Keratinocyte (primary cell): ENCODE results near the gene ATP5F1D. TPM values are rescaled to one million over a fixed set of nuclear protein-coding genes. Genes with fewer than 3 reads are reported as not detected.

Source experiments
- DNase-seq: peaks from one replicate; pipeline ENCODE4 v3.0.0-alpha.2; 2011; ENCODE audit warnings: low read depth, missing footprints, low spot score
- FAIRE-seq: peaks from 2 replicates; lab custom pipeline; 2011; peaks lifted over from hg19 to GRCh38; lab: Jason Lieb, UNC
- H2AFZ ChIP-seq: 2 replicates; pipeline ENCODE4 v1.6.0; 2012; ENCODE audit warnings: low read length, control low read depth, inconsistent platforms; ENCODE audit not compliant: control insufficient read depth
- H3K27ac ChIP-seq: 2 replicates; pipeline ENCODE4 v1.5.1; 2011; ENCODE audit warnings: low read length; ENCODE audit not compliant: control insufficient read depth, insufficient read depth
- H3K27me3 ChIP-seq: 3 replicates; pipeline ENCODE4 v1.6.0; 2011; ENCODE audit warnings: low read length; ENCODE audit not compliant: control insufficient read depth, insufficient read depth; ENCODE audit errors: extremely low read depth
- H3K36me3 ChIP-seq, 2 experiments: 2 replicates in 1 of 2; 3 replicates in 1 of 2; pipeline ENCODE4 v1.5.1; 2011; ENCODE audit warnings: low read length in 2 of 2, mild to moderate bottlenecking in 1 of 2; ENCODE audit not compliant: control insufficient read depth in 2 of 2, insufficient read depth in 2 of 2; ENCODE audit errors: extremely low read depth in 1 of 2
- H3K4me1 ChIP-seq: 3 replicates; pipeline ENCODE4 v1.5.1; 2011; ENCODE audit warnings: low read length; ENCODE audit not compliant: control insufficient read depth, insufficient read depth; ENCODE audit errors: extremely low read depth
- H3K4me2 ChIP-seq: 3 replicates; pipeline ENCODE4 v1.6.0; 2011; ENCODE audit warnings: low read depth, low read length; ENCODE audit not compliant: control insufficient read depth, insufficient read depth; ENCODE audit errors: extremely low read depth
- H3K4me3 ChIP-seq, 3 experiments: fragments of 200-600 bp in 1 of 3; sonication (generic) in 1 of 3; 2 replicates in 2 of 3; 3 replicates in 1 of 3; pipeline ENCODE4 v1.5.1; 2011 to 2016; ENCODE audit warnings: low read length in 3 of 3, mild to moderate bottlenecking in 3 of 3, control low read depth in 2 of 3, inconsistent platforms in 1 of 3, low read depth in 1 of 3, mixed read lengths in 1 of 3, mixed run types in 1 of 3, moderate library complexity in 1 of 3; ENCODE audit not compliant: control insufficient read depth in 2 of 3, insufficient read depth in 2 of 3; ENCODE audit errors: extremely low read depth in 1 of 3
- H3K79me2 ChIP-seq: 2 replicates; pipeline ENCODE4 v1.6.0; 2012; ENCODE audit warnings: low read length; ENCODE audit not compliant: control insufficient read depth, insufficient read depth
- H3K9ac ChIP-seq: 3 replicates; pipeline ENCODE4 v1.6.0; 2011; ENCODE audit warnings: low read length; ENCODE audit not compliant: control insufficient read depth, insufficient read depth; ENCODE audit errors: extremely low read depth
- H3K9me1 ChIP-seq: 3 replicates; pipeline ENCODE4 v1.6.0; 2011; ENCODE audit warnings: low read length; ENCODE audit not compliant: control insufficient read depth, insufficient read depth; ENCODE audit errors: extremely low read depth
- H3K9me3 ChIP-seq: 2 replicates; pipeline ENCODE4 v1.5.1; 2012; ENCODE audit warnings: low read depth, low read length; ENCODE audit not compliant: control insufficient read depth
- H4K20me1 ChIP-seq: 3 replicates; pipeline ENCODE4 v1.6.0; 2011; ENCODE audit warnings: low read length; ENCODE audit not compliant: control insufficient read depth, insufficient read depth; ENCODE audit errors: extremely low read depth
- CTCF ChIP-seq, 3 experiments: IDR thresholded peaks in 1 of 3; conservative IDR thresholded peaks in 1 of 3; optimal IDR thresholded peaks in 1 of 3; 2 replicates in 2 of 3; 3 replicates in 1 of 3; pipeline versions ENCODE3 to v1.5.1; 2011; ENCODE audit warnings: low read length in 3 of 3, mild to moderate bottlenecking in 3 of 3, moderate library complexity in 2 of 3, control low read depth in 1 of 3, inconsistent platforms in 1 of 3; ENCODE audit not compliant: insufficient read depth in 2 of 3; ENCODE audit errors: extremely low read depth in 1 of 3
- EZH2 ChIP-seq: IDR thresholded peaks from one replicate; pipeline ENCODE4 v1.6.1; 2012; ENCODE audit warnings: inconsistent platforms, mild to moderate bottlenecking, low read length, moderate library complexity
- dilution Hi-C: fragments of 300-500 bp; cut with MboI; formaldehyde crosslinking; loops from one replicate; pipeline ENCODE4 v1.7.0; 2020; ENCODE audit warnings: low sequenced_read_pairs; ENCODE audit not compliant: extremely low pct_ligation_motif_present
- polyA plus RNA-seq, 5 experiments: library from polyadenylated mRNA; depleted of rRNA in 3 of 5; stranded (reverse) in 3 of 5; stranded (forward) in 1 of 5; unstranded in 1 of 5; fragments of >200 nt; gene quantifications; 1 replicate in 1 of 5; 2 replicates in 3 of 5; 3 replicates in 1 of 5; pipeline versions ENCODE4 v1.2.1 to v1.2.3, GENCODE V29; 2011 to 2012; ENCODE audit warnings: missing spikeins in 2 of 5, low read depth in 1 of 5, low replicate concordance in 1 of 5

The ATP5F1D gene
- polyA plus RNA-seq, 1 donor (not counting 4 experiments of a cell fraction or from before 2014, with no cell fraction given) = 51.3 TPM

- Histone ChIP-seq H4K20me1 (no peaks in the 10 kb centered on the region), H3K4me3 (no peak overlapping the region), H3K79me2 (peaks cover 5% of the 10 kb centered on the region), H3K9ac (no peak overlapping the region), H3K27ac (no peak overlapping the region), H3K4me1 (no peaks in the 10 kb centered on the region), H3K4me2 (no peak overlapping the region), H2AFZ (no peak overlapping the region), H3K9me1 (no peaks in the 10 kb centered on the region), H3K9me3 (no peaks in the 10 kb centered on the region), H3K36me3 (peaks cover 20 to 27% of the 10 kb centered on the region in 2 experiments), H3K27me3 (no peaks in the 10 kb centered on the region)
- TF ChIP-seq CTCF (optimal IDR thresholded peaks at IDR 0.05 in 1 of 3, IDR thresholded peaks at IDR 0.05 in 1 of 3, conservative IDR thresholded peaks at IDR 0.05 in 1 of 3; ENCODE audit: extremely low read depth in 1 of 3, insufficient read depth in 2 of 3, low read length in 3 of 3) (no peak), EZH2 (no peak)
- FAIRE-seq = no peak
- dilution Hi-C loops = no loop called here
- no peak for DNase-seq
Measured at GRCh38 chr19:1224847-1225246, 16.7 kb upstream of the ATP5F1D start.

GRCh38 chr19:1225440-1226226, 15.9 kb upstream of the ATP5F1D start:
- no peak overlapping the region for H3K4me3 ChIP-seq
- TF ChIP-seq EZH2 (no peak), CTCF (optimal IDR thresholded peaks at IDR 0.05 in 1 of 3, IDR thresholded peaks at IDR 0.05 in 1 of 3, conservative IDR thresholded peaks at IDR 0.05 in 1 of 3; ENCODE audit: extremely low read depth in 1 of 3, insufficient read depth in 2 of 3, low read length in 3 of 3) (no peak)
- FAIRE-seq (no peak), DNase-seq (no peak)
- no peak overlapping the region for H2AFZ ChIP-seq
- no peak overlapping the region for H3K27ac ChIP-seq
- H3K36me3 ChIP-seq = peaks cover 22 to 25% of the 10 kb centered on the region in 2 experiments
- no peaks in the 10 kb centered on the region for H3K9me3 ChIP-seq
- H3K79me2 ChIP-seq = peaks cover 2% of the 10 kb centered on the region
- H3K9me1 ChIP-seq = no peaks in the 10 kb centered on the region
- H4K20me1 ChIP-seq = no peaks in the 10 kb centered on the region
- no peak overlapping the region for H3K4me2 ChIP-seq
- H3K4me1 ChIP-seq = no peaks in the 10 kb centered on the region
- H3K9ac ChIP-seq = no peak overlapping the region
- dilution Hi-C loops = no loop called here
- no peaks in the 10 kb centered on the region for H3K27me3 ChIP-seq
